NAMALWA (cell line): ENCODE measurements around the gene THSD7B.

Experiments
- DNase-seq: peaks from one replicate; pipeline ENCODE4 v3.0.0-alpha.2; 2015; ENCODE audit warnings: low spot score

THSD7B gene

DNA sequence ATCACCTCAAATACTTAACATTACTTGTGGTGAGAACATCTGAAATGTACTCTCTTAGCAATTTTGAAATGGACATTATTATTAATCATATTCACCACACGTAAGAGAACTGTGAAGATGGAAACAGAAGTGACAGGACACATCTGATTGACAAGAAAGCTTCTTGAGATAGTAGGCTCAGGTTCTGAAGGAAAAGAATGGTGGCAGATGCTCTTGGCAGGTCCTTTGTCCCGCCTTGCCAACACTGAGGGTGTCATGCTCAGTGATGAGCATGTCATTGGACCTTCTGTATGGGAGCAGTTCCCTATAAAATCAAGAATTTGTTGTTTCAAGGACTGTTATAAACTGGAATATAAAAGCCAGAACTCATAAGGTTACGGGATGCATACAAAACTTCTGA is 428.1 kb downstream of the THSD7B start:
- DNase-seq = no peak

DNA sequence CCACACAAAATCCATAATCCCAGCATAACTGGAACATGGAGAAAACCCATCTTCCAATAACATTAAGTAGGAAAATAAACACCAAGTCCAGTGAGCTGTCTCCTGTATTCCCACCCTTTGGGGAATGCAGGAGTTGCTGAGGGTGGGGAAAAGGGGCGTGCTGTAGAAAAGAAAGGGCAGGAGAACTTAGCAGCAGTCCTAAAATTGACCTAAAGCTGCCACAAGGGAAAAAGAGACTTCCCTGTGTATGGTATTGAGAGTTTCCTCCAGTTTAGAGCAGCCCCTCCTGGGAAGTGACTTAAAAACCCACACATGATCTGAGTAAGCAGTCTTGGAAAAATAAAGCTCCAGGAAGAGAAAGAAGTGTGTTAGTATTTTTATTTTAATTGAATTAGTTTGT is 428.8 kb downstream of the THSD7B start:
- no peak for DNase-seq

- no peak for DNase-seq
Observed at GRCh38 chr2:137199751-137200150, 434.4 kb downstream of the THSD7B start.

- DNase-seq = no peak
Observed at GRCh38 chr2:137202318-137202717, 437.0 kb downstream of the THSD7B start.

DNA sequence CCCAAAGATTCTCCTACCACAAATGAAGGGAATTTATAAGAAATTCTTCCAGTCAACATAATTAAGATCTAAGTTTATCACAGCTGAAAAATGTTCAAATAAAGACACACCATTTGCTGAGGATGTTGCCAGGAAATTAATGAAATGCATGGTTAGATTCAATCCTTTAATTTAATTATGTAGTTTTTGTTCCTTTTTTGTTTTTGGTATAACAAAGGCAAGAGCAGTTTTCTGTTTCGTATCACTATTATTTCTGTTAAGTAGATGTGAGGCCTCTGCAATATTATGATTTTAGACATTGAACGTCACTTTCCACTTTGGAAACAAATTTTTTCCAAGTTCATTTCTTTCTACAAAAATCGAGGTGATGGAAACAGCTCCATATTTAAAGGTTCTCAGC is 440.0 kb downstream of the THSD7B start:
- DNase-seq = no peak

DNA sequence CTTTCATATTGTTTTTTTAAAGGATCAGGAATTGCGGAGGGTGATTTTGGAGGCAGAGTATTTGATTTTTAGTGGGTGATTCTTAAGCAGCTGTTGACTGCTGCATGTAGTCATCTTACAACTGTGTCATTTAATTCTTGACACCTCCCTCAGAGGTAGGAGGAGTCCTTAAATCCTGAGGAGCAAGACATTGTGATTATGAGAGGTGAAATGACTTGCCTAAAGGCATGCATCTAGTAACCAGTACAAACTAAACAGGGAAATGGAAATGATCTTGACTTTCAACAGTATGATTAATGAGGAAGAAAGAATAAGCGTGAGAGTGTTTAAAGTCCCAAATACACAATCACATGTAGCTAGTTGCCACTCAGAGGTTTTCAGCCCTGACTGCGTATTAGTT is 440.7 kb downstream of the THSD7B start:
- DNase-seq = no peak

GRCh38 chr2:137207030-137207429 is 441.7 kb downstream of the THSD7B start:
- no peak for DNase-seq

GRCh38 chr2:137208431-137208891 is 443.1 kb downstream of the THSD7B start:
- DNase-seq = no peak

GRCh38 chr2:137210039-137210438 is 444.7 kb downstream of the THSD7B start:
- DNase-seq = no peak

DNA sequence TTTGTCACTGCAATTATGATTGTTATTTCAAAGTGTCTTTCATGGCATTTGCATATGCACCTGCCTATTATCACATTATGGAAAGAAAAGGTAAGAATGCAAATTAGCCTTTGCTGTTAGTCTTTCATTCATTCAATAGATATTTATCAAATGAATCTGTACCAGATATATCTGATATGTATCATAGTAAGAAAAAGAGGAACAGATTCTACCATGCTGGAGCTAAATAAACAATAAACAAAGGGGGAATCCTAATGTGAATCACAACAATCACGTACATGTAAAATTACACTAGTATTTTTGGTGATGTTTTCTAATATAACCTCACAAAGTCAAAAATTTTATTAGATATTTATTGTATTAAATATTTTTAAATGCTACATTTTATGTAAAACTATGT is 446.4 kb downstream of the THSD7B start:
- no peak for DNase-seq

- DNase-seq = no peak
Observed at GRCh38 chr2:137220438-137220993, 455.2 kb downstream of the THSD7B start.

DNA sequence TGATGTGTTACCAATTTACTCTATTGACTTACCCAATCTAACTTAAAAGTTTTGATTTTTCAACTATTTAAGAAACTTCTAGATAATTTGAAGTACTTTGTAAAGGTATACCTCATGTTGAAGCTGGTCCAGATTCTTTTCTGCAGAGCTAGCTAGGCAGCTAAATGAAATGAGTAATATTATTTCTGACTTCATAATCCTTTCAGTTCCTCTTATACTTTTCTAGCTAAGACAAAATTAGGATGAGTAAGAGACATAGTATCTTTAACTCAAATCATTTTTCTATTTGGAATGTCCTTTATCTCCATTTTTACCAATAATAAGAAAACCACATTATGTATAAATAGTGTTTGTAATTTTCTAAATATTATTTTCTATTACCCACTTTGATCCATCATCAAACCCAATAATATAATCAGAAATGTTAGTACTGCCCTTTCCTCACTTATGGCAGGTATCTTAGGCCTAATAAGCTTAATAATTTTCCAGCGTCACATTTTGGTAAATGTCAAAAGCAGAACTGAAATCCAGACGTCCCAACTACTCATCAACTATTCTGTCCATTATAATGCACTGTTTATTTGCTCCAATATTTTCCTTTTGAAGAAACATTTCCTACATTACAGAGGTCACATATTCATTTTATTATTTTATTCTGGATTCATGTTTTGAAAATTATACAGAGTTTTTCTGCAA is 456.6 kb downstream of the THSD7B start:
- no peak for DNase-seq

DNA sequence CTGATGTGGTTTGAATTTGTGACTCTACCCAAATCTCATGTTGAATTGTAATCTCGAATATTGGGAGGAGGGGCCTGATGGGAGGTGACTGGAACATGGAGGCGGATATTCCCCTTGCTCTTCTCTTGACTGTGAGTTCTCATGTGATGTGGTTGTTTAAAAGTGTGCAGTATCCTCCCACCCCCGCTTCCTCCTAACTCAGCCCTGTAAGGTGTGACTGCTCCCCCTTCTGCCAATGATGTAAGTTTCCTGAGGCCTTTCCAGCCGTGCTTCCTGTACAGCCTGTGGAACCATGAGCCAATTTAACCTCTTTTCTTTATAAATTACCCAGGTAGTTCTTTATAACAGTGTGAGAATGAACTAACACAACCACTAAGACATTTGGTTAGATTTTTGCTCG is 458.4 kb downstream of the THSD7B start:
- no peak for DNase-seq

DNA sequence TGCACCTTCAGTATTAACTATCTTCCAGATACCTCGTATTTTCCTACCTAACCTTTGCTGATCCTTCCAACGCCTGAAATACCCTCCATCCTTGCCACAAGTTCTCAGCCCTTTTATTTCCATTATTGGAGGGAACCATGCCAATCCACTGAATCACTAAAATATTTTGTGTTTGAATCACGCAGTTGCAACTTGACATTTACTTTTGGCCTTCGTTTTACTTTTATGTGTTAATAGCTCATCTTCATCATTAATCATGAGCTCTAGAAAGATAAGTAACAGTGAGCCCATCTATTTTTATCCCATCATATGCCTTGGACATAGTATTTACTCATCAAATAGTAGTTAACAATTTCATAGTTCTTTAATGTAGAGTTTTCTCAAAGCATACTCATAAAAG is 463.2 kb downstream of the THSD7B start:
- no peak for DNase-seq

DNA sequence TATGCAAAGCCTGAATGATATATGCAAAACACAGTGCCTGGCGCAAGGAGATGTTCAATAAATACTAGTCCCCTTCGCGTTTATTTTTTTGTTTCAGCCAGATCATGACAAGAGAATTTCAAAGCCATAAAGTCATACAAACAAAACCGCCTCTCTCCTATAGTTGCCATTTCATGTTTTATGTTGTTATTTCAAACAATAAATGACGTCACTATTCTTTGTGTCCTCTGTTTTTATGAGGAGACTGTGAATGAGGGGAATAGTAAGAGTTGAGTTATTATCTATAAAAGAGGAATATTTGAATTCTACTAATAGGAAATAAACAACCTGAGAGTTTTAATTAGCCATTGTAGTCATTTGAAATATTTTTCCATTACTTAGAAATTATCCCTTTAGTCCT is 464.5 kb downstream of the THSD7B start:
- no peak for DNase-seq

- no peak for DNase-seq
Observed at GRCh38 chr2:137231628-137232027, 466.3 kb downstream of the THSD7B start.

GRCh38 chr2:137232076-137232475 is 466.7 kb downstream of the THSD7B start:
- no peak for DNase-seq

- no peak for DNase-seq
Observed at GRCh38 chr2:137233091-137233490, 467.7 kb downstream of the THSD7B start.

DNA sequence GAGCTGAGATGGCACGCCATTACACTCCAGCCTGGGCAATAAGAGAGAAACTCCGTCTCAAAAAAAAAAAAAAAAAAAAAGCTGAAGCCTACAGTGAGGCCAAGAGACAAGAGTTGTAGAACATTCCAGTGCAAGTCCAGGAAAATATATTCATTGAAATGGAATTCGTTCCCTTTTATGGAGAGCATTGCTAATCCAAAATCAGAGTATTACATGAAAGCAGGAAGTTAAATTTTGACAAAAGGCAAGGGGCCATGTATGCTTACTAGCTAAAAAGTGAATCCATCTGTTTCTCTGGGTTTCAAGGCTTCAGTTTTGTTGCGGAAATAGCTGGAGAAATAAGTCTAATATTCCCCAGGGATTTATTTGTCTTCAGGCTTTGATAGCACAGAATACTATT is 471.7 kb downstream of the THSD7B start:
- no peak for DNase-seq

- DNase-seq = no peak
Observed at GRCh38 chr2:137238065-137238464, 472.7 kb downstream of the THSD7B start.

DNA sequence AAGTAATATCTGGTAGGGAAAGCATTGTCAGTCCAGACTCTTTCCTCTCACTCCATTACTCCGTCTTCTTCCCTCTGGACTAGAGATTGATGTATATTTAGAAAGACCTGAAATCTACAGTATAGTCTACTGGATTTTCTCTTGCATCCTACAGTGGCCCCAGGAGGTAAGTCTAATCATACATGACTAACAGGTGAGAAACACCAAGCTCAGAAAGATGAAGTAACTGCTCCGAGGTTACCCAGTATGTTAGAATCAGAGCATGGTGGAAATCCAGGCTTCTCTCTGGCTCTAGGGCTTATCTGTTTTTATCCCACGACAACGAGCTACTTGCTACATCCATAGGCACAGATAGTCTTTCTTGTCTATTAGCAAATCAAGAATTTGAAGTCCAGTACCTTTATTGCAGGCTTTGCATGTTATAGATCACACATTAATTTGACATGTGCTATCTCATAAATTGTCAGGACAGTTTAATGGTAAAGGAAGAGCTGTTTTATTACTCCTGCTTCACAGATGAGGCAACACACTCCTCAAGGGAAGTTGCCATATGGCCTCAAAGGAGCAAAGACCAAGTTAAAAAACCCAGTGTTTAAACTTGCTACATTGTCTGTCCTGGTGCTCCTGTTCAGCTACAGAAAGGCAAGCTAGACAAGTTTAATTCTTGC is 484.3 kb downstream of the THSD7B start:
- DNase-seq = no peak

GRCh38 chr2:137250401-137250800 is 485.1 kb downstream of the THSD7B start:
- DNase-seq = no peak

GRCh38 chr2:137251045-137251444 is 485.7 kb downstream of the THSD7B start:
- no peak for DNase-seq

DNA sequence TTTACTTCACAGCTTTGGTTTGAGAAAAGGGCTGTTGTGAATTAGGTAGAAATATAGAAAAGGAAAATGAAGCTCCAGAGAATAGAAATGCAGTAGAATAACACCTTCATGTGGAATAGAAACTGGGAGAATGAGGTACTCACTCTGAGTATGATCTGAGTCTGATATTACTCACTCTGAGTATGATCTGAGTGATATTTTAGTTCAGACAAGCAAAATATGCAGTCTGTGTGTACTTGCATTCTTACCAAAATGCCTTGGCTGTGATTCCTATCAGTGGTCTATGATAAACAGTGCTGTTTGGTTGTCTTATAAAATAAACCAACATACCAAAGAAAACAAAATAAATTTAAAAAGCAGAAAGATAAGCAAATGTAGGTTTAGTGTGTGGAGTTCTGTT is 487.6 kb downstream of the THSD7B start:
- DNase-seq = no peak
